ENCODE results near the gene AKT3.

AKT3 gene

GRCh38 chr1:243546457-243546856 lies 303.6 kb downstream of the AKT3 start:
- no peak for DNase-seq

- DNase-seq, result no peak
Measured at GRCh38 chr1:243543501-243543900, 306.5 kb downstream of the AKT3 start.

GRCh38 chr1:243542739-243543415 lies 307.2 kb downstream of the AKT3 start:
- no peak for DNase-seq

GRCh38 chr1:243539636-243540035 lies 310.4 kb downstream of the AKT3 start:
- no peak for DNase-seq

- no peak for DNase-seq
Measured at GRCh38 chr1:243535014-243535413, 315.0 kb downstream of the AKT3 start.

GRCh38 chr1:243529512-243529911 lies 320.5 kb downstream of the AKT3 start:
- no peak for DNase-seq

- DNase-seq, result no peak
Measured at GRCh38 chr1:243528459-243529121, 321.5 kb downstream of the AKT3 start.

GRCh38 chr1:243526180-243526579 lies 323.9 kb downstream of the AKT3 start:
- DNase-seq, result no peak

GRCh38 chr1:243525085-243525487 lies 325.0 kb downstream of the AKT3 start:
- no peak for DNase-seq

- no peak for DNase-seq
Measured at GRCh38 chr1:243523766-243524165, 326.3 kb downstream of the AKT3 start.

- DNase-seq, result no peak
Measured at GRCh38 chr1:243520831-243521230, 329.2 kb downstream of the AKT3 start.

- no peak for DNase-seq
Measured at GRCh38 chr1:243514927-243515326, 335.1 kb downstream of the AKT3 start.

GRCh38 chr1:243513726-243514491 lies 336.1 kb downstream of the AKT3 start:
- DNase-seq, result no peak

GRCh38 chr1:243510928-243511327 lies 339.1 kb downstream of the AKT3 start:
- no peak for DNase-seq

- no peak for DNase-seq
Measured at GRCh38 chr1:243508943-243509342, 341.1 kb downstream of the AKT3 start.

- DNase-seq, result no peak
Measured at GRCh38 chr1:243508303-243508713, 341.7 kb downstream of the AKT3 start.

GRCh38 chr1:243507672-243508302 lies 342.3 kb downstream of the AKT3 start:
- DNase-seq, result no peak

GRCh38 chr1:243507001-243507671 lies 342.9 kb downstream of the AKT3 start:
- no peak for DNase-seq

- DNase-seq, result no peak
Measured at GRCh38 chr1:243505986-243506689, 343.9 kb downstream of the AKT3 start.

- no peak for DNase-seq
Measured at GRCh38 chr1:243503155-243503554, 346.9 kb downstream of the AKT3 start.

GRCh38 chr1:243501002-243501401 lies 349.0 kb downstream of the AKT3 start:
- DNase-seq, result no peak

GRCh38 chr1:243500512-243500911 lies 349.5 kb downstream of the AKT3 start:
- no peak for DNase-seq

Data from KG1 (cell line).